Natural killer cell (primary cell): Measurements from ENCODE around the gene UBN1. TPM values are rescaled to one million over a fixed set of nuclear protein-coding genes. Genes with fewer than 3 reads are reported as not detected.
A peak's percentile ranks its signal among the peaks of the same experiment; 100 is the strongest.

ENCODE experiments used
- ATAC-seq, 3 donors: fragments of 150-1000 bp in 2 of 3; fragments of 200-7000 bp in 1 of 3; cut with Tn5 transposase; 1 replicate in 1 of 3; 2 replicates in 2 of 3; pipeline ENCODE4 v1.10.0; 2021; ENCODE audit warnings: mild to moderate bottlenecking in 2 of 3, moderate library complexity in 2 of 3
- DNase-seq, 2 donors: peaks; one replicate each; pipeline versions ENCODE4 v3.0.0 to v3.0.0-alpha.2; 2013 to 2021; ENCODE audit warnings: mixed read lengths in 1 of 2
- H3K27ac ChIP-seq: one replicate; pipeline ENCODE4 v1.5.1; 2013; ENCODE audit warnings: mild to moderate bottlenecking, low read length
- H3K27me3 ChIP-seq: one replicate; pipeline ENCODE4 v1.6.1; 2013; ENCODE audit warnings: low read length; ENCODE audit not compliant: control insufficient read depth, insufficient read depth
- H3K36me3 ChIP-seq: one replicate; pipeline ENCODE4 v1.6.1; 2013; ENCODE audit warnings: low read length; ENCODE audit not compliant: control insufficient read depth, insufficient read depth
- H3K4me1 ChIP-seq: one replicate; pipeline ENCODE4 v1.6.1; 2013; ENCODE audit warnings: low read length; ENCODE audit not compliant: control insufficient read depth, insufficient read depth
- H3K4me3 ChIP-seq: one replicate; pipeline ENCODE4 v1.5.1; 2013; ENCODE audit warnings: low read length
- H3K9me3 ChIP-seq: one replicate; pipeline ENCODE4 v1.6.1; 2013; ENCODE audit warnings: low read length; ENCODE audit not compliant: control insufficient read depth, insufficient read depth
- H3K27ac Mint-ChIP-seq, 2 donors: one replicate each; pipeline ENCODE4 v1.8.0; 2022; ENCODE audit warnings: mild to moderate bottlenecking in 2 of 2, mixed read lengths in 2 of 2, moderate library complexity in 1 of 2
- H3K27me3 Mint-ChIP-seq, 2 donors: one replicate each; pipeline ENCODE4 v1.8.0; 2022; ENCODE audit warnings: low read depth in 2 of 2, mixed read lengths in 2 of 2
- H3K36me3 Mint-ChIP-seq: one replicate; pipeline ENCODE4 v1.8.0; 2022; ENCODE audit warnings: mixed read lengths
- H3K4me1 Mint-ChIP-seq, 2 donors: one replicate each; pipeline ENCODE4 v1.8.0; 2022; ENCODE audit warnings: mixed read lengths in 2 of 2
- H3K4me3 Mint-ChIP-seq: one replicate; pipeline ENCODE4 v1.8.0; 2022; ENCODE audit warnings: mild to moderate bottlenecking, moderate library complexity, mixed read lengths
- H3K9me3 Mint-ChIP-seq, 2 donors: one replicate each; pipeline ENCODE4 v1.8.0; 2022; ENCODE audit warnings: mixed read lengths in 2 of 2
- WGBS: methylation state at CpG from one replicate; pipeline ENCODE4 v1.1.7; 2013; ENCODE audit warnings: missing lambda C conversion rate; ENCODE audit not compliant: insufficient coverage; 5-methylcytosine and 5-hydroxymethylcytosine counted together
- intact Hi-C: fragments of 100-400 bp; cut with micrococcal nuclease; formaldehyde crosslinking; loops from one replicate; pipeline ENCODE4 v1.14.2; 2022
- total RNA-seq, 4 donors: library from RNA; stranded (reverse); fragments of 120-200 nt in 1 of 4; gene quantifications; one replicate each; pipeline versions ENCODE4 v1.2.3 to v1.2.4, GENCODE V29; 2013 to 2022
- TF ChIP-seq, protein P1 (sequence below): fragments of 200-600 bp; IDR thresholded peaks from one replicate; pipeline ENCODE4 v1.8.0; 2022; ENCODE audit warnings: antibody characterized with exemption

UBN1 gene
- total RNA-seq, 3 donors from 2014 or later (not counting 1 experiment from before 2014, with no cell fraction given), result 70.5 to 81.6 (median 79.9) TPM

DNA sequence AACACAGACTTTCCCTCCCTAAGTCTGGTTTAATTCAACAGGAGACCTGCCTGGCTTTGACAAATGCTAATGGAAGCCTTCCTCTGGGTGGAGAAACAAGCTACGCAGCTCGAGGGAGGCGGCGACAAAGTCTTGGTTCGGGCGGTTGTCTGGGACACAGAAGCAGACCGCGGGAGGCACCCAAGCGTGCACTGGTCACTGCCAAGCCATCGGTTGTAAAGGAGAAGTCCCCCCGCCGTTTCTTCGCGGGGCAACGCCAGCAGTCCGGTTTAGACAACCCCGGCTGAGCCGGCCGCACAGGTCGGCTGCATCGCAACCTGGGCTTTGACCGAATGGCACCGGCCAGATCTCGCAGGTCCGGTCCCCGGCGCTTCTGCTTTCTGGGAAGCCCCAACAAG lies 779 bp upstream of the UBN1 start:
- Mint-ChIP-seq H3K27me3 (no peaks in the 10 kb centered on the region), H3K4me1 (peaks cover 43% of the 10 kb centered on the region in 2 donors), H3K36me3 (no peaks in the 10 kb centered on the region), H3K27ac (peak overlapping the region; percentile 93 to 95), H3K4me3 (peak overlapping the region; percentile 83), H3K9me3 (no peaks in the 10 kb centered on the region)
- Histone ChIP-seq H3K4me3 (peak overlapping the region; percentile 76), H3K36me3 (peaks cover 22% of the 10 kb centered on the region), H3K4me1 (peaks cover 24% of the 10 kb centered on the region), H3K27ac (peak overlapping the region; percentile 96), H3K9me3 (no peaks in the 10 kb centered on the region), H3K27me3 (no peaks in the 10 kb centered on the region)
- no peak for ATAC-seq
- DNase-seq, result peak in 1 of 2 donors; percentile 46
- TF ChIP-seq, protein P1, sequence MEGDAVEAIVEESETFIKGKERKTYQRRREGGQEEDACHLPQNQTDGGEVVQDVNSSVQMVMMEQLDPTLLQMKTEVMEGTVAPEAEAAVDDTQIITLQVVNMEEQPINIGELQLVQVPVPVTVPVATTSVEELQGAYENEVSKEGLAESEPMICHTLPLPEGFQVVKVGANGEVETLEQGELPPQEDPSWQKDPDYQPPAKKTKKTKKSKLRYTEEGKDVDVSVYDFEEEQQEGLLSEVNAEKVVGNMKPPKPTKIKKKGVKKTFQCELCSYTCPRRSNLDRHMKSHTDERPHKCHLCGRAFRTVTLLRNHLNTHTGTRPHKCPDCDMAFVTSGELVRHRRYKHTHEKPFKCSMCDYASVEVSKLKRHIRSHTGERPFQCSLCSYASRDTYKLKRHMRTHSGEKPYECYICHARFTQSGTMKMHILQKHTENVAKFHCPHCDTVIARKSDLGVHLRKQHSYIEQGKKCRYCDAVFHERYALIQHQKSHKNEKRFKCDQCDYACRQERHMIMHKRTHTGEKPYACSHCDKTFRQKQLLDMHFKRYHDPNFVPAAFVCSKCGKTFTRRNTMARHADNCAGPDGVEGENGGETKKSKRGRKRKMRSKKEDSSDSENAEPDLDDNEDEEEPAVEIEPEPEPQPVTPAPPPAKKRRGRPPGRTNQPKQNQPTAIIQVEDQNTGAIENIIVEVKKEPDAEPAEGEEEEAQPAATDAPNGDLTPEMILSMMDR, result no peak
- intact Hi-C loops, result loop anchor here (5.0 to 10.0 kb wide), 2 partner anchors 79 to 248 kb away; partner anchors contain the start of genes EEF2KMT and ZNF500
- under 1% methylated on average over 27 of the region's 27 CpGs for WGBS

DNA sequence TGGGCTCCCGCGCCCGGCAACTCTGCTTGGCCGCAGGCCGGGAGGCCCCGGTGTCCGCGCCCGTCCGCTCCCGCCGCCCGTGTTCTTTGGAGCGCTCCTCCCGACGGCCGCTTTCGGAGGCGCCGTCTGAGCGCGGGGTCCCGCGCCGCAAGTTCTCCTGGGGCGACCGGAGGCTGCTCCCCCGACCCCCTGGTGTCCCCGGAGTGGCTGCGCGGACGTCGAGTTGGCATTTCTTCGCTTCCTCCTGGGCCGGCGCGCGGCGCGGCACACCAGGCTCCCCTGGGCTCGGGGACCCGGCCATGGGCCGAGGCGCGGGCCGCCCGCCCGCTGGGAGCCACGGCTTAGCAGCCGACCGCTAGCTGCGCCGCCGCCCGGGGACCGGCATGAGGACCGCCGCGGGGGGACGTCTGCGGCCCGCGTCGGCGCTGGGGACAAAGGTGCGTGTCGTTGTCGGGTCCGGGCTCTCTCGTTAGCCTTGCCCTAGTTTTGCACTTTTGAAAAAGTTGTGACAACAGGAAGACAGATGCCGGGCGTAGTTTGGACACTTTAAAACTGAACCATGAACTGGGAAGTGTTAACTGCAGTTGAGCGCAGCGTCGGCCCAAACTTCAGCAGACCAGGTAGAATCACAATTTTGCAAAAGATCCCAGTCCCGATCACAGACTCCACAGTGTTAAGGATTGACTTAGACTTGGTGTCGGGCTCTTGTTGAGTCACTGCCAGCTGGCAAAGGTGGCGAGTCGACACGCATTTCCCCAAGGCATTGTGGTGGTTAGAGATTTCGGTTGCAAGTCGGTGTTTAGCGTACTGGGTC lies 700 bp downstream of the UBN1 start:
- peaks cover 54 to 57% of the 10 kb centered on the region in 2 donors for H3K4me1 Mint-ChIP-seq
- ATAC-seq (peak; percentile 6 to 29 (median 14)), DNase-seq (peak; percentile 18 to 61)

DNA sequence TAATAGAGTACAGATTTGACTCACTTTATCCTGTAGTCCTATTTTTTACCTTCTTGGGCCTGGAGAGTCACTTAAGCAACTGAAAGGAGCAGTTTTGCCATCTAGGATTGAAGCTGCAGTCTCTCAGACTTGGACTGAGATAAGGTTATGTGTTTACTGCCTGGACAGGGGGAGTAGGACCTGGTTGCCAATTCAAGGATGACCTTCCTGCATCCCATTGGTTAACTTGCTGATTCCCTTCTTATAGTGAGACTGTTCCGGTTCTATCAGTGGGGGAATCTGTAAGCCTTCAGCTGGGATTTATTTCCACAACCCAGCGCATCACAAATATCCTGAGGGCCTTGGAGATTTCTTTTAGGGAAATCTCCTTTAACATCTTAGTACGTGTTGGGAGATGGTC lies 2.9 kb downstream of the UBN1 start:
- H3K36me3 Mint-ChIP-seq, result no peaks in the 10 kb centered on the region
- H3K4me3 Mint-ChIP-seq, result peak overlapping the region; percentile 10
- intact Hi-C loops, result no loop called here
- Histone ChIP-seq H3K27ac (no peak overlapping the region), H3K36me3 (peaks cover 12% of the 10 kb centered on the region), H3K27me3 (no peaks in the 10 kb centered on the region), H3K4me3 (no peak overlapping the region), H3K4me1 (peaks cover 24% of the 10 kb centered on the region), H3K9me3 (no peaks in the 10 kb centered on the region)
- no peak for ATAC-seq
- no peaks in the 10 kb centered on the region for H3K9me3 Mint-ChIP-seq
- no peak overlapping the region for H3K27ac Mint-ChIP-seq
- TF ChIP-seq, protein P1, result no peak
- no peak for DNase-seq
- H3K4me1 Mint-ChIP-seq, result peaks cover 54 to 57% of the 10 kb centered on the region in 2 donors
- WGBS, result 97% methylated on average over 3 of the region's 3 CpGs
- no peaks in the 10 kb centered on the region for H3K27me3 Mint-ChIP-seq

More for the DNA sequence above, 700 bp downstream of the UBN1 start:
- Mint-ChIP-seq H3K27ac (peak overlapping the region; percentile 93 to 95), H3K4me3 (peak overlapping the region; percentile 90), H3K9me3 (no peaks in the 10 kb centered on the region), H3K36me3 (no peaks in the 10 kb centered on the region), H3K27me3 (no peaks in the 10 kb centered on the region)
- intact Hi-C loops, result loop anchor here (2.0 to 10.0 kb wide), 3 partner anchors 45 to 247 kb away; partner anchors contain the start of genes EEF2KMT, ROGDI and ZNF500
- peak overlapping the region; percentile 71 for H3K27ac ChIP-seq
- TF ChIP-seq, protein P1, result no peak
- H3K9me3 ChIP-seq, result no peaks in the 10 kb centered on the region
- peaks cover 19% of the 10 kb centered on the region for H3K36me3 ChIP-seq
- under 1% methylated on average over 83 of the region's 83 CpGs for WGBS
- H3K4me3 ChIP-seq, result peak overlapping the region; percentile 54
- peaks cover 24% of the 10 kb centered on the region for H3K4me1 ChIP-seq
- no peaks in the 10 kb centered on the region for H3K27me3 ChIP-seq
